GM21515 (cell line): ENCODE data around the gene MX2.
"Not testable (repeated sequence)": the region's sequence is repeated elsewhere in the genome, so short reads cannot be mapped to it uniquely, and the experiment has no call there.

Experiments used
- ATAC-seq: cut with Tn5 transposase; IDR thresholded peaks from one replicate; pipeline ENCODE4 v1.9.1; 2021; ENCODE audit not compliant: unreplicated experiment

MX2 gene

DNA sequence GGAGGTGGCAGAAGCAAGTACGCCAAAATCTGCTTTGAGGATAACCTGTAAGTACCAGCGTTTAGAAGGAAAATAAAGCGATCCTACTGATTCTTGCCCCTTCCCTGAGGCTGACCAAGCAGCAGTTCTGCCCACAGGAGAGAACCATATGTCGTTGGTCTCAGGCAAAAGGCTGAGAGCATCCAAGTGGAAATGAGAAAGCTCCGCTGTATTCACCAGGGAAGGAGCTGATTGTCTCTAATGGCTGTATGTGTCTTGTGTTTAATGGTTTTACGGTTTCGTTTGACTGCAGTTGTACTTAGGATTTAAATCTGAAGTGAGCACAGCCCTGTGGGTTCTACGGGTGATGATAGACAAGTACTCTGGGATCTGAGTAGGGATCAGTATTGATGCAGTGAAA lies 23.4 kb upstream of the MX2 start:
- no peak for ATAC-seq

DNA sequence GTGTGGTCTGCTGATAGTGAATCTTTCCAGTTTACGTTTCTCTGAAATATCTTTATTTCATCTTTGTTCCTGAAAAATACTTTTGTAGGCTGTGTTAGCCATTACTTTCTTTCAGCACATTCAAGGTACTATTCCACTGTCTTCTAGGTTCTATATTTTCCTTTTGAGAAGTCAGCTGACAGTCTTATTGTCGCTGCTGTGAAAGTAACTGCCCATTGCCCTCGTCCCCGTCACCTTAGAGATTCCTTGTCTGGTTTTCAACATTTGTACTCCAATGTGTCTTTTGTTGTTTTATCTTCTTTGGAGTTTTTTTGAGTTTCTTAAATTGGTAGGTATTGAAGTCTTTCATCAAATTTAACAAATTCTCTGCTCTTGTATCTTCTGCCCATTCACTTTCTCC lies 19.8 kb upstream of the MX2 start:
- ATAC-seq, result no peak

- no peak for ATAC-seq
Measured at GRCh38 chr21:41344146-41344545, 17.7 kb upstream of the MX2 start.

DNA sequence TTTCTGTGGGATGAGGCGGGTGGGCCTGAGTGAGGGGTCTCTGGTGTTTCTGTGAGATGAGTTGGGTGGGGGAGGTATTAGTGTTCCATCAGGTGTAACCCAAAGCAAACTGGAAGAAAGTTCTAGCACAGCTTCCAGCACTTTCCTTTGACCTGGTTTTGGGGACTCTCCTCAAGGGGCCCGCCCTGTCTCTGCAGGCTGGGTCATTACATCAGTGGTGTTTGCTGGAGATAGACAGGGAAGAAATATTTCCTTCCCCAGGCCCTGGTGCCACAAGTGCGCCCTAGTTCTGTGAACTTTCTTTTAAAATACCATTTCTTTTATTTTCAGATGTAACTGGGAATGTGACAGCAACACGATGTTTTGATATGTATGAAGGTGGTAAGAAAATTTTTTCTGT lies 16.5 kb upstream of the MX2 start:
- no peak for ATAC-seq

DNA sequence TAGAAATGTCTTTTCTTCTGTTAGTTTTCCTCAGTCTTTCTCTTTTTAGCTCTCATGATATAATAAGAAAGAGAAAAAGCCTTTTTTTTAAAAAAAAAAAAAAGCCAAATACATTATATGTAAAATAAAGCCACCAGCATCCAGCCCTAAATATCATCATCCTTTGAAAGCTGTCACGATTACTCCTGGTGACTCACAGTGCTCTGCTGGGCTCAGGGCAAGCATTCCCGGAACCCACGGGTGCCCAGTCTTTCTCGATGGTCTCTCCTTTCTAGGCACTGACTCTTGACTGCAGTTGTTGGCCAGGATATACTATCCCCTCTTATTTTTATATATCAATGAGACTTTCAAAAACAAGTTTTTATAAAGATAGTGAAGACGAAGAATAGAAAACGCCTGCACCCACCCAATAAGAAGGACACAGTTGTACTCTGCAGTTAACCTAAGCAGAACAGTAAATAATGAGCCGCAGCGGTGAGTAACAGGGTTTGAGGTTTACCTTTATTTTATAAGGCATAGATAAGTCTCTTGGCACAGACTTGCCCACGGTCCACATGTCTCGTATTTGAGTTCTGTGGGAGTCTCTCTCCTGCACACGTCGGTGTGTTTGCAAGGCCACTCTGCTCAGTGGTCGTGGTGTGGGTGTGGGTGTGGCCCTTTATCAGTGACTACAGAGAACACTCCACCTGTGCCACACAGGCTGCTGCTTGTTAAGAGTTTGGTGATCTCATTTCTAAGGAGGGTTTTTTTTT lies 15.7 kb upstream of the MX2 start:
- no peak for ATAC-seq

GRCh38 chr21:41346758-41347157 lies 15.1 kb upstream of the MX2 start:
- no peak for ATAC-seq

DNA sequence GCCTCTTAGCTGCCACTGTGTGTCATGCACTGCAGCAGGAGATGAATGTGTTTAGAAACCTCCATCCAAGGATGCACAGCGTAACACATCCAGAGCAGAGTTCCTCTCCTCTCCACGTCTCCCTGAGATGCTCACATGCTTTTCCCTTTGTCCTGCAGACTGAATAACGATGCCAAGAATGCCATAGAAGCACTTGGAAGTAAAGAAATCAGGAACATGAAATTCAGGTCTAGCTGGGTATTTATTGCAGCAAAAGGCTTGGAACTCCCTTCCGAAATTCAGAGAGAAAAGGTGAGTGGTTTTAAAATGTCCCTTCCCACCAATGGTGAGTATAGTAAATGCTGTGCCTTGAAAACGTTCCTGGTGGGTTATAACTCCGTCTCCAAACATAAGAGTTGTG lies 13.4 kb upstream of the MX2 start:
- ATAC-seq, result no peak

GRCh38 chr21:41349126-41349525 lies 12.7 kb upstream of the MX2 start:
- no peak for ATAC-seq

- ATAC-seq, result no peak
Measured at GRCh38 chr21:41349619-41350390, 12.0 kb upstream of the MX2 start.

DNA sequence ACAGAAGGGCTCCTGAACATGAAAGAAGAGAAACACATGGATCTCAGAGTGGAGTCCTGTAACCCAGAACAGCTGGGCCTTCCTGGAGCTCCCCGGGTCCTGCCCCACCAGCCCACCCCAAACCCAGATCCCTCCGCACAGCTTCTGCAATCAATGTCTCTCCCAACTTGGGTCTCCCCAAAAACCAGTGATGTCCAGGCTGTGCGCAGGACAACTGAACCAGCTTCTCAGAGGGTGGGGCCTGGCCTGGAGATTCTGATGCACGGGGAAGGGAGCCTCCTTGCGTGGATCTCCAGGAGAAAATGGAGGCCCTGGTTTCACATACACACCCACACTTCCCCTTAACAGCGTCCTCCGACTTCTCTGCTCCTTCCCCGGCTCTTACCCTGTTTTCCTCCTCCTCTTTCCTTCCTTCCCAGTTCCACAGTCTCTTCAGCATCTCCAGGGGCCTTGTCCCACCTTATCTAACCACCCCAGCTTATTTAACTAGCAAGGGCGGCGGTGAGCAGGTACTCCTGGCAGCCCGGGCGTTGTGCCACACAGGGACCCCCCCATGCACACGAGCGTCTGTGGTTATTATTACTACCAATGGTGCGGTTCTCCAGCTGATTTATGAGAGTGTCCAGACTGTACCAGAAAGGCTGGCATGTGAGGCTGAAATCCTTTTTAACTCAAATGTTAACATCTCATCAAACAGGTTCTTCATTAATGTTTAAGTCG lies 11.2 kb upstream of the MX2 start:
- ATAC-seq, result no peak

DNA sequence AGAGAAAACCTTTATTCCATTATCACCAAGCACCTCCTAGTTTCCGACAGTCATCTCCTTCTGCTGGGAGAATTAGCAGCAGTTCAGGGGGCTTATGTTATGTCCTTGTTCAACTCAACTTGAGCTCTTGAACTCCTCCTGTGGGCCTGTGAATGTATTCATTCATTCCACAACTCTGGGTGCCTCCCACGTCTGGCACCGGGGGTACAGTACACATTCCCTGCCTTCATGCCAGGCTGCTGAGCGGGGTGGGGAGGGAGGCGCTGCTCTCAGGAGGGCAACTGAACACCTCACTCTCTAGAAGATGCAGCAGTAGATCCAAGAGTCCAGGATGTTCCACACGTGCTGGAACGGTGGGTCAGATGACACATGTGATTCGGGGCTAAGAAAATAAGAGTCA lies 4.3 kb upstream of the MX2 start:
- ATAC-seq, result no peak

- no peak for ATAC-seq
Measured at GRCh38 chr21:41358193-41359166, 3.3 kb upstream of the MX2 start.

- no peak for ATAC-seq
Measured at GRCh38 chr21:41359286-41359685, 2.5 kb upstream of the MX2 start.

DNA sequence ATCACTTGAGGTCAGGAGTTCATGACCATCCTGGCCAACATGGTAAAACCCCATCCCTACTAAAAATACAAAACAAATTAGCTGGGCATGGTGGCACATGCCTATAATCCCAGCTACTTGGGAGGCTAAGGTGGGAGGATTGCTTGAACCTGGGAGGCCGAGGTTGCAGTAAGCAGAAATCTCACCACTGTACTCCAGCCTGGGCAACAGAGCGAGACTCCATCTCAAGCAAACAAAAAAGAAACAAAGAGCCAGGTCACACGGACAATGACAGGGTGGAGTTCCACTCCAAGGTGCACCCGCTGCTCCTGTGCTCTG lies 2.1 kb upstream of the MX2 start:
- ATAC-seq, result not testable (repeated sequence)

DNA sequence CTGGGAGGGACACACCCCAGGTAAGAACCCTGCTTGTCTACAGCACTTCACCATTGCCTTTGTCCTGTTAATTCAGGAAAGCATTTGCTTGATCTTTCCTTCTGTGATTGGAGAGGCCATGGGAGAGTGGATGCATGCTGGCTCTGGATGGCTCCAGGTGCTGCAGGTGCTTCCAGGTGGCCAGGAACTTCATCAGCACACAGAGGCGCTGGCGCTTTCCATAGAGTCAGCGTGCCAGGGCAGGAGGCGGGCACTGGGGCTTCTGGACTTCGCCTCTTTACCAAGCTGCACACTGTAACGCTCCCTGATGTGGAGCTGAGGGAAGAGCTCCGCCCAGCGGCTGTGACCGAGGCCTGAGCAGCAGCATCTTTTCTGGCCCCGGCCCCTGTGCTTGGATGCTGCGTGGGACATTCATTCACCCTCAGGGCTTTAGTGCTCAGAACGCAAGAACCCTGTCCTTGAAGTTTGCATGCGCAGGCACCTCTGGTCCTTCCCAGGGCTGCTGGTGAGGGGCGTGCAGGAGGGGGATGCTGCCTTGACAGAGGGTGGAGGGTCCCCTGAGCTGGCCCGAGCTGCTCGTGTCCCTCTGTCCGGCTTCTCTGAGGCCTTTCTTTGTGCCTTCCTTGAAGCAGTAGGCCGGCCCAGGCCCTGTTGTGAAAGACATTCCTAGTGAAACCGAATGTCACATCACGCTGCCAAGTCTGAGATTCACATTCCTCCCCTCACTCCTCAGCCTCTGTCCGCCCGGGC lies 1.6 kb upstream of the MX2 start:
- ATAC-seq, result no peak

DNA sequence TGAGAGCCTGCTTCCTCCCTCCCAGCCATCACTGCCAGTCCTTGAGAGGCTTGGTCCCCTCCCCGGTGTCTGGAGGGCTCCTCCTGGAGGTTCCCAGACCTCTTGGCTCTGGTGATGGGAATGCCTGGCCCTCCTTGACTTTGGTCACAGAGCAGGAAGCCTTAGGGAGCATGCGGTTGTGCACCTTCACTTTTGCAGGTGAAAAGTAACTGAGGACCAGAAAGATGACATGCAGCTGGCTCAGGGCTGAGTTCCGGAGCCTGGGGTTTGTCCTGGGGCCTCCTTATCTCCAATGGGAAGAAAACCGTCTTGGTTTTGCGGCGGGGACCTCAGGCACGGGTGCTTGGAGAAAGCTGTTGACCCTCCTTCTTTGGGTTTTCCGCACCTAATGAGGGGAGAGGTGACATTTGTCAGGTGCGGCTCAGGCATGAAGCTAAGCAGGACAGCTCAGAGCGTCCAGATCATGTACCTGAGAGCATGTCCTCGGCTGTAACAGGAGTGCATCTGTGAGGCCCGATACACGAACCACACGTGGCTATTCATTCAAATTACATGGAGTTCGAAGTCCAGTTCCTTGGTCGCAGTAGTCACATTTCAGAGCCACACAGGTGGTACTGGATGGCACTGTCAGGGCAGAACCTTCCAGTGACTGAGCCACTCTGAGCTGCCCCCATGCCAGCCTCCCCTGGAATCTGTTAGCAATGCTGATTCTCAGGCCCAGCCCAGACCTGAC lies 608 bp upstream of the MX2 start:
- no peak for ATAC-seq

DNA sequence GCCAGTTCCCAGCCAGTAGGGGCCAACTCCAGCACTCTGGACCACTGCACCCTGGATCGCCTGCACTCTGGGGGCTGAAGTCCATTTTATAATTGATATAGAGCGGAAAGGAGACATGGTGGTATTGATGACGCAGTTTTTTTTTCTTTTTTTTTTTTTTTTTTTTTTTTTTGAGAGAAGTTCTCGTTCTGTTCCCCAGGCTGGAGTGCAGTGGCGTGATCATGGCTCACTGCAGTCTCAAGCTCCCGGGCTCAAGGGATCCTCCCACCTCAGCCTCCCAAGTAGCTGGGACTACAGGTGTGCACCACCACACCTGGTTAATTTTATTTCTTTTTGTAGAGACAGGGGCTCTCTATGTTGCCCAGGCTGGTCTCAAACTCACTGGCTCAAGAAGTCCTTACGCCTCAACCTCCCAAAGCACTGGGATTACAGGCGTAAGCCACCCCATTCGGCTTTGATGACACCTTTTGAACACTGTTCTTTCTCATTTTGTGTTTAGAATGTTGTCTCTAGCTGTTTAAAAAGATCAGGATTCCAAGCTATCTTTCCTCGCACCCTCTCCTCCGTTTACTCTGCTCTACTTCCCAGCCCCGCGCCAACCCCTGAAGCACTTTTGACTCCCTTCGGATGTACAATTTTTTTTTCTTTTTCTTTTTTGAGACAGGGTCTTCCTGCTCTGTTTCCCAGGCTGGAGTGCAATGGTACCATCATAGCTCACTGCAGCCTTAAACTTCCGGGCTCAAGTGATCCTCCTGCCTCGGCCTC lies 960 bp downstream of the MX2 start:
- no peak for ATAC-seq

GRCh38 chr21:41363370-41364270 lies 1.8 kb downstream of the MX2 start:
- ATAC-seq, result no peak
